ENCODE results near the gene FAM187B.

DNA sequence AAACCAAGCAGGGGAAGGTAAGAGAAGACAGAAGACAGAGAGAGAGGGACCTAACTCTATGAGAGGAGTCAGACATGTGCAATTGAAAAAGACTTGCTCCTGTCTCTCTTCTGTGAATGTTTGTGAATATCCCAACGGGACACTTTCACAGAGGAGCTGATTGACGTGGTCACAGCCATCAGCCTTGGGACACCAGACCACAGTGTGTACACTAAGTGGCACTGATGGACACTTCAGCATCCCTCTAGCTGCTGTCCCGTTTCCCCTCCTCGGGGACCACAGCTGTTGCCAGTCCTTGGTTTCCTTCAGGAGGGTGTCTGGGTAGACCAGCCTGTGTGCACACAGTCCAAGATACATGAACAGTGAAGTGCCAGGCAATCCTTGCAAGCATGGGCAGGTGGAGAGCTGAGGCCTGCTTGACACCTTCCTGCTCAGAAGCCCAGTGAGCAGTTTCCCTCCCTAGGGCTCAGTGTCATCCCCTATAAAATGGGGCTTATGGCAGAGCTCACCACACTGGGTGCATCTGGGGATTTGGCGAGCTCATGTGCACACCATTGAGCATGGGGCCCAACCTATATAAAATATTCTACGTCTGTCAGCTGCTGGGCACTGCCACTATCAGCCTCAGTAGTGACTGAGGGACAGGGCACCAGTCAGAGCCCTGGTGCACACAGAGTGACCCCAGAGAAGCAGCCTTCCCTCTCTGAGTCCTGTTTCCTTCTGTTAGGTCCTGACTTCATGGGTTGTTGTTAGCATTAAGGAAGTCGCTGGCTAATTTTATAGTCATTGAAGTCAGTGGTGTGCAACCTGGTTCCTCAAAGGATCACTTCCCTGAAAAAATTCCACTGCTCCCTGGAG, 36.0 kb upstream of the FAM187B start:
- TF ChIP-seq, protein P1, sequence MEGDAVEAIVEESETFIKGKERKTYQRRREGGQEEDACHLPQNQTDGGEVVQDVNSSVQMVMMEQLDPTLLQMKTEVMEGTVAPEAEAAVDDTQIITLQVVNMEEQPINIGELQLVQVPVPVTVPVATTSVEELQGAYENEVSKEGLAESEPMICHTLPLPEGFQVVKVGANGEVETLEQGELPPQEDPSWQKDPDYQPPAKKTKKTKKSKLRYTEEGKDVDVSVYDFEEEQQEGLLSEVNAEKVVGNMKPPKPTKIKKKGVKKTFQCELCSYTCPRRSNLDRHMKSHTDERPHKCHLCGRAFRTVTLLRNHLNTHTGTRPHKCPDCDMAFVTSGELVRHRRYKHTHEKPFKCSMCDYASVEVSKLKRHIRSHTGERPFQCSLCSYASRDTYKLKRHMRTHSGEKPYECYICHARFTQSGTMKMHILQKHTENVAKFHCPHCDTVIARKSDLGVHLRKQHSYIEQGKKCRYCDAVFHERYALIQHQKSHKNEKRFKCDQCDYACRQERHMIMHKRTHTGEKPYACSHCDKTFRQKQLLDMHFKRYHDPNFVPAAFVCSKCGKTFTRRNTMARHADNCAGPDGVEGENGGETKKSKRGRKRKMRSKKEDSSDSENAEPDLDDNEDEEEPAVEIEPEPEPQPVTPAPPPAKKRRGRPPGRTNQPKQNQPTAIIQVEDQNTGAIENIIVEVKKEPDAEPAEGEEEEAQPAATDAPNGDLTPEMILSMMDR (IDR thresholded peaks at IDR 0.05) = no peak
- TF ChIP-seq EZH2phosphoT487 (IDR thresholded peaks at IDR 0.05) (no peak), EZH2 (IDR thresholded peaks at IDR 0.05) (no peak)

All from neural progenitor cell (in vitro differentiated cells).